Body of pancreas (tissue), 4 donors: Measurements from ENCODE around the gene PGP. TPM values are rescaled to one million over a fixed set of nuclear protein-coding genes. Genes with fewer than 3 reads are reported as not detected.

Experiments used
- ATAC-seq: fragments of 150-250 bp; one replicate; pipeline ENCODE4 v1.9.1; 2016
- DNase-seq, 4 donors: peaks; one replicate each; pipeline ENCODE4 v3.0.0-alpha.2; 2019
- H3K27ac ChIP-seq, 4 donors: fragments of 200-600 bp; sonication (generic); 1 replicate in 3 of 4; 2 replicates in 1 of 4; pipeline versions ENCODE4 v1.5.1 to v1.6.1; 2016 to 2019; ENCODE audit warnings: mild to moderate bottlenecking in 1 of 4, mixed read lengths in 1 of 4, moderate library complexity in 1 of 4
- H3K27me3 ChIP-seq, 2 donors: fragments of 200-600 bp; sonication (generic); one replicate each; pipeline ENCODE4 v1.6.0; 2016; ENCODE audit warnings: mild to moderate bottlenecking in 1 of 2
- H3K36me3 ChIP-seq, 2 donors: fragments of 200-600 bp; sonication (generic); replicated peaks in 1 of 2; 2 replicates each; pipeline ENCODE4 v1.5.1; 2016; ENCODE audit warnings: low read depth in 2 of 2; ENCODE audit not compliant: insufficient read depth in 1 of 2
- H3K4me1 ChIP-seq: fragments of 200-600 bp; sonication (generic); one replicate; pipeline ENCODE4 v1.6.0; 2016
- H3K4me3 ChIP-seq, 2 donors: fragments of 200-600 bp; sonication (generic); 1 replicate in 1 of 2; 2 replicates in 1 of 2; pipeline ENCODE4 v1.5.1; 2016 to 2019
- H3K9me3 ChIP-seq, 3 donors: fragments of 200-600 bp; sonication (generic); 1 replicate in 2 of 3; 2 replicates in 1 of 3; pipeline ENCODE4 v1.5.1; 2016
- POLR2A ChIP-seq, 3 donors: fragments of 450-650 bp; IDR thresholded peaks; one replicate each; pipeline ENCODE4 v1.6.1; 2016; ENCODE audit warnings: antibody characterized with exemption in 3 of 3, mild to moderate bottlenecking in 2 of 3
- WGBS, 2 donors: methylation state at CpG; one replicate each; pipeline ENCODE4 v1.1.5; 2017; 5-methylcytosine and 5-hydroxymethylcytosine counted together
- intact Hi-C: fragments of 100-400 bp; cut with DNase I; formaldehyde crosslinking; loops from one replicate; pipeline ENCODE4 v1.15.1; 2023
- total RNA-seq, 2 donors: library from RNA; depleted of rRNA; stranded (reverse); fragments of >200 nt; gene quantifications; one replicate each; pipeline ENCODE4 v1.1.0, GENCODE V29; 2016
- TF ChIP-seq, protein P1 (sequence below), 7 experiments: fragments of 450-650 bp in 4 of 7; fragments of 200-600 bp in 3 of 7; sonication (generic) in 3 of 7; IDR thresholded peaks; one replicate each; pipeline ENCODE4 v1.5.1; 2016 to 2019; ENCODE audit warnings: antibody characterized with exemption in 7 of 7

The PGP gene
- total RNA-seq, 2 donors from 2014 or later, result 7.8 to 15.8 TPM

DNA sequence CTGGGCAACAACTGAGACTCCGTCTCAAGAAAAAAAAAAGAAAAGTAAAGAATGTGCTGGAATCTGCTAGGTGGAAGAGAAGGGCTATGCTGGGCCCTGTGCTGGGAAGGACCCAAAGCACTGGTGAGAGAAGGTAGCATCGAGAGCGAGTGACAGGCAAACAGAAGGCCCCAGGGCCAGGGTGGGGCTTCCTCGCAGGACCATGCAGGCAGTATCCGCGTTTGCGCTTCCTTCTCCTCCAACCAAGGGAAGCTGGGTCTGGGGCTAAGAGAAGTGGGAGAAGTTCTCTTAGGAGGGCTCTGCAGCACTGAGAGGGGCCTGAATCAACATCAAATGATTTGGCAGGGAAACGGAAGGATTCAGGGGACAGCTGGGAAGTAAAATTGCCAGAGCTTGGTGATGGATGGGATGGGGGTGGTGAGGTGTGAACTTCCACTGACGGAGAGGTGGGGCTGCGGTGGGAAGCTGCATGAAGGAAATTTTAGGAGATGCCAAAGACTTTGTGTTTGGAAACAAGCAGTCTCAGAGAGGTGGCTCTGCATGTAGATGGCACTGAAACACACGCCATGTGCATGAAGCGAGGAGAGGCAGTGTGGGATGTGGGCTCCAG is 42.0 kb upstream of the PGP start:
- DNase-seq (no peak), ATAC-seq (no peak)
- Histone ChIP-seq H3K27me3 (no peaks in the 10 kb centered on the region), H3K27ac (no peak overlapping the region), H3K4me3 (no peak overlapping the region), H3K36me3 (peaks cover 8 to 40% of the 10 kb centered on the region in 2 donors), H3K4me1 (peaks cover 13% of the 10 kb centered on the region), H3K9me3 (no peaks in the 10 kb centered on the region)
- intact Hi-C loops, result no loop called here
- WGBS, 2 donors, result 91 to 93% methylated on average over 12 of the region's 12 CpGs
- TF ChIP-seq, protein P1, sequence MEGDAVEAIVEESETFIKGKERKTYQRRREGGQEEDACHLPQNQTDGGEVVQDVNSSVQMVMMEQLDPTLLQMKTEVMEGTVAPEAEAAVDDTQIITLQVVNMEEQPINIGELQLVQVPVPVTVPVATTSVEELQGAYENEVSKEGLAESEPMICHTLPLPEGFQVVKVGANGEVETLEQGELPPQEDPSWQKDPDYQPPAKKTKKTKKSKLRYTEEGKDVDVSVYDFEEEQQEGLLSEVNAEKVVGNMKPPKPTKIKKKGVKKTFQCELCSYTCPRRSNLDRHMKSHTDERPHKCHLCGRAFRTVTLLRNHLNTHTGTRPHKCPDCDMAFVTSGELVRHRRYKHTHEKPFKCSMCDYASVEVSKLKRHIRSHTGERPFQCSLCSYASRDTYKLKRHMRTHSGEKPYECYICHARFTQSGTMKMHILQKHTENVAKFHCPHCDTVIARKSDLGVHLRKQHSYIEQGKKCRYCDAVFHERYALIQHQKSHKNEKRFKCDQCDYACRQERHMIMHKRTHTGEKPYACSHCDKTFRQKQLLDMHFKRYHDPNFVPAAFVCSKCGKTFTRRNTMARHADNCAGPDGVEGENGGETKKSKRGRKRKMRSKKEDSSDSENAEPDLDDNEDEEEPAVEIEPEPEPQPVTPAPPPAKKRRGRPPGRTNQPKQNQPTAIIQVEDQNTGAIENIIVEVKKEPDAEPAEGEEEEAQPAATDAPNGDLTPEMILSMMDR (IDR thresholded peaks at IDR 0.05), result no peak
- no peak for TF ChIP-seq POLR2A (IDR thresholded peaks at IDR 0.05)

DNA sequence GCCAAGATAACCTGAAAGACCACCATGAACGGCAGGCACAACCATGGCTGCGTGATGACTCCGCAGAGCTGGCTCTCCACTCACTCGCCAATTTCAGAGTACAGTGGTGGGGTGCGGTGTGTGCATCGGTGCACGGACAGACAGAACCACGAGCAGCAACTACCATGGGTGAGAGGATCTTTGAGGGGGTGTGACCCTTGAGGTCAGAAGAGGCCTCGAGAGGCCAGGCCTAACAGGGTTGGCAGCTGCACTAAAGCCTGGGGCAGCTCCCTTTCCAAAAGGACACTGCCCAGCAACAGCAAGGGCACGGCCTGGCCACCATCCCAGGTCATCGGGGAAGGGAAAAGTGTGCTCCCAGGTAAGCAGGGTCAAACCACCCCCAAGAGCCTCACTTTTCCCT is 38.7 kb upstream of the PGP start:
- Histone ChIP-seq H3K27ac (no peak overlapping the region), H3K36me3 (peaks cover 8 to 28% of the 10 kb centered on the region in 2 donors), H3K4me1 (peaks cover 23% of the 10 kb centered on the region), H3K4me3 (no peak overlapping the region), H3K27me3 (no peaks in the 10 kb centered on the region), H3K9me3 (no peaks in the 10 kb centered on the region)
- no peak for TF ChIP-seq POLR2A (IDR thresholded peaks at IDR 0.05)
- TF ChIP-seq, protein P1 (IDR thresholded peaks at IDR 0.05), result no peak
- WGBS, 2 donors, result 87 to 91% methylated on average over 9 to 11 of the region's 11 CpGs
- ATAC-seq (no peak), DNase-seq (no peak)
- intact Hi-C loops, result no loop called here

DNA sequence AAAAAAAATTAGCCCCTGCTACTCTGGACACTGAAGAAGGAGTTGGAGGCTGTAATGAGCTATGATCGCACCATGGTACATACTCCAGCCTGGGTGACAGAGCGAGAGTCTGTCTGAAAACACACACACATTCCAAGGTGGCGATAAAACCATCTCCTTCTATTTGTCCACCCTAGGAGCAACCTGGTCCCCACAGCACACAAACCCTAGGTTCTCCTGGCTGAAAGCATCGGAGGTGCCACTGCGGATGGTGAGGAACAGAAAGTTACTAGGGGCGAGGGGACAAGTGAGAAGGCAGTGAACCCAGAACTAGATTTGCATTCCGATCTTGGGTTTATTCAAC is 38.1 kb upstream of the PGP start:
- intact Hi-C loops, result no loop called here
- Histone ChIP-seq H3K27ac (peak overlapping the region in 3 of 4 donors; percentile 86 to 94 (median 92)), H3K36me3 (peaks cover 8 to 26% of the 10 kb centered on the region in 2 donors), H3K9me3 (no peaks in the 10 kb centered on the region), H3K4me3 (no peak overlapping the region), H3K27me3 (no peaks in the 10 kb centered on the region), H3K4me1 (peaks cover 23% of the 10 kb centered on the region)
- TF ChIP-seq, protein P1 (IDR thresholded peaks at IDR 0.05), result no peak
- TF ChIP-seq POLR2A (IDR thresholded peaks at IDR 0.05), result no peak
- no peak for ATAC-seq
- no peak for DNase-seq
- 95 to 97% methylated on average over 7 of the region's 7 CpGs for WGBS, 2 donors

DNA sequence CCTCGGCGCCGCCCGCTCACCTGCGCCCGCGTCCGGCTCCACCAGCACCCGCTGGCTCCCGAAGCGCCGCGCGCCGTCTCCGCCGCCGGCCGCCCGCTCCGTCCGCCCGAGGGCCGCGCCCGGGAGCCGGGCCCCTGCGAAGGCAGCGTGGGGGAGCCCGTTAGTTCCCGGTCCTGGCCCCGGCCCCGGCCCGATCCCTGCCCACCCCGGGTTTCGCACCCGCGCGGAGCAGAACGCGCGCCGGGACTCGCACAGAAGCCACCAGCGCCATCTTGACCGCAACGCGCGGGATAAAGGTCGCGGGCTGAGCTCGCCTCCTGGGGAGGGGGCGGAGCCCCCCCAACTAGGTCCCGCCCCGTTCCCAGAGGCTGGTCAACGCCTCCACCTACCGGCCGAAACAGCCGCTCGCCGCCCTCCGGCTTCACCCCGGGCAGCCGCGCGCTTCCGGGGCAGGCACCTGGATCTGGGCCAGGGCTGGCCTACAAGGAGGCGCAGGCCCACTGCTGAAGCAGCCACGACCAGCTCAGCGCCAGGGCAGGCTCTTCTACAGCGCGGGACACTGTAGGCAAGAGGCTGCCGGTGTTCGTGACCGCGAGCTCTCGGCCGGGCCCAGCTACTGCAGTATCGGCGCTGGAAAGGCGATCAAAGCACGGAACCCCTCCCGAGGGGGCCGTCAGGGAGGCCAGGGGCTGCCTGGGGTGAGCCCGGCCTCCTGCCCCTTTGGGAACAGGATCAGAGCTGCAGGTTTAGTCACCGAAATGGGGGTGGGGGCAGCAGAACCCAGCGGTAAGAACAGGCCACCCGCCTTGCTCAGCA is 36.9 kb upstream of the PGP start, which contains the start of gene ECI1:
ECI1 (minus strand) TSS at position 292 of the 816 bp plus-strand sequence; CDS start at position 271, 21 bp downstream.
- WGBS, 2 donors, result 1% methylated on average over 50 of the region's 88 CpGs; no CpG with 5 or more reads in 1 of the 2 donors
- Histone ChIP-seq H3K36me3 (peaks cover 8 to 20% of the 10 kb centered on the region in 2 donors), H3K4me3 (peak within 1 kb of the TSS; percentile 33 to 44), H3K27ac (peak within 1 kb of the TSS; percentile 86 to 94 (median 90)), H3K27me3 (no peaks in the 10 kb centered on the region), H3K9me3 (no peaks in the 10 kb centered on the region), H3K4me1 (peaks cover 23% of the 10 kb centered on the region)
- DNase-seq (peak; percentile 96 to 98 (median 98)), ATAC-seq (peak; percentile 98)
- intact Hi-C loops, result no loop called here
- TF ChIP-seq, protein P1 (IDR thresholded peaks at IDR 0.05), result peak; percentile 55 to 97 (median 90)
- TF ChIP-seq POLR2A (IDR thresholded peaks at IDR 0.05), result peak; percentile 87 to 91 (median 88)
